HG03378 (cell line): ENCODE measurements around the gene VPS51.
A peak's percentile ranks its signal among the peaks of the same experiment; 100 is the strongest.

Experiments used
- ATAC-seq: cut with Tn5 transposase; IDR thresholded peaks from one replicate; pipeline ENCODE4 v1.9.1; 2021; ENCODE audit warnings: mild to moderate bottlenecking, moderate library complexity; ENCODE audit not compliant: unreplicated experiment

The VPS51 gene

DNA sequence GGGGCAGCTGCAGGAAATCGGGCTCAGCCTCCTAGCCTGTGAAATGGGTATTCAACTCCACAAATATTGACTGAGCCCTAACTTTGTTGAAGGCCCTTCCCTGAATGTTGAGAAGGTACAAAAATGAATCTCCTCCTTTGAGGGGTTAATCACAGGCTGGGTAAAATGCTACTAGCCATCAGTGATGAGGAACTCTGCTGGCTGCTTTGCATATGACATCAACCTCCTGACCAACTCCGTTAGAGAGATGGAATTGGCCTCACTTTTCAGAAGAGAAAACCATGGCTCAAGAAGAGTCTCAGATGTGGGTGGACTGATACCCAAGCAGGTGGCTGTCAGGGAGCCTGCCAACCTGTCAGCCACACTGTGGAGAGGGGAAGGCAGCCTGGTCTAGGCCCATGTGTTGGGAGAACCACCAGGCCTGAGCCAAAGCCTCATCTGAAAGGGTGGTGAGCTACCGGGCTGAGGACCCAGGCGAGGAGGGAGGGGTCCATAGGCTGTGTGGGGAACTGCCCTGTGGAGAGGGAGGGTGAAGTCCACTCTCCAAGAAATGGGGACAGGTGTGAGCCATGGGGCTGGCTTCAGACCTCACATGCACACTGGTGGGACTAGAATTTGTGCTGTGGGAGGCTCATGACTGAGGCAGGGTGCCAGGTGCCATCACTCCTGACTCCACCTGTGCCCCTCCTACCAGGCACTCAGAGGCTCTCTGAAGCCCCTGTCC, 23.9 kb upstream of the VPS51 start:
- no peak for ATAC-seq

GRCh38 chr11:65072631-65072966, 23.4 kb upstream of the VPS51 start:
- ATAC-seq = no peak

DNA sequence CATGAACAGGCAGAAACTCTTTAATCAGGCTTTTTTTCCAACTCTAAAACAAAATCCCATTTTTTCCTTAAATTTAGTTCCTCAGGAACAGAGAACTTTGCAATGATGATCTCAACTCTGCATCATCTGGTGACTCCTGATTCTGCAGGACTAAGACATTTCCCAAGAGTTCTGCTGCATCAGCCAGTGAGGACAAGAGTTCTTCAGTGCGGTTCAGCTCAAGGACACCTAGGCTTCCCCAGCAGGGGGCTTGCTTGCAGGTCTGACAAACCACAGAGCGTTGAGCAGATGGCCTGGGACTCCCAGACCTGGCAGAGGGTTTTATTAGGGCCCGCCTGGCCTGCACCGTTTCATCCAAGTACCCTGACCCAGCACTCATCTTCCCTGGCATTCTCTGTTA, 18.6 kb upstream of the VPS51 start:
- no peak for ATAC-seq

DNA sequence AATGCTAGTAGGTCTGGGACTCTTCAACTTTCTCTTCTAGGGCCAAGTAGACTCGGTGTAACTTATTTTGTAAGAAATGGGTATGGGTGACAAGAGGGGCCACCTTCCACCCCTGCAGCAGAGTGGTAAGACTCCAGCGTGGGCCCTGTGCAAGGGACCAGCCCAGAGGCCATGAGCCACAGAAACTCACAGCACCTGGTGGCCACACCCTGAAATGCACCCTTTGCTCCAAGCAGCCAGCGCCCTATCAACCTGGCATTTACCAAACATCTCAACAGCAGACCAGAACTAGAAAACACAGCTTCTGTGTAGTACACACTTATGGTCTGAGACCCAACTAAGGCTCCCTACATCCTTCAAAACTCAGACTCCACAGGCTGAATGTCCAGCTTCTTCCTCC, 17.9 kb upstream of the VPS51 start:
- no peak for ATAC-seq

GRCh38 chr11:65078786-65079342, 17.1 kb upstream of the VPS51 start:
- ATAC-seq = no peak

DNA sequence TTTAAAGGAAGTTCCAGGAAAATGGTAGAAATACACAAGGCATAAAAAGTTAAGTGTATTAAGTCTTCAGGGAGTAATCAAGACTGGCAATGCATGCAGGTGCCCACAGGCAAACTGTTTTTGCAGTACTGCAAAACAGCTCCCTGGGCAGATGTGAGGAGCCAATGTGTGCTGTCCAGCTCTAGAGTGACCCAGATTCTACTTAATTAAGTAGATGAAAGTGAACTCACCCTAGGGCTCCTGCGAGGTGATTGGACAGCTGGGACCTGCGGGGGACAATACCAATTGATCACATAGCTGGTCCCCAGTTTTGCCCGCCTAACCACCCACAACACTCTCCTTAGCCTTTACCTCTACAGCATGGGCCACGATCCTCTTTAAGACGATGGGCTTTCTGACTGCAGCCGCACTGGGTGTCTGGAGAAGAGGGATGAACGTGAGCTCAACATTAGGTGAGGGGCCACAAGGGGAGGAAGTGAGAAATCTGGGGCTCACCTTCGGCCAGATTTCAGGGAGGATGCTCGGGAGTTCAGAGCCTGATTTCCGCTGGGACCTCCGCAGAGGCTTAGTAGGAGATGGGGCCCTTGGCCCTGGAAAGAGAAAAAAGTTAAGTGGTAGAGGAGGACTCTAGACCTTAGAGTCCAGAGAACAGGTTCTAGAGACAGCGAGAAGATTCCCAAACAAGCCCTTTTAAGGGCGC, 12.7 kb upstream of the VPS51 start:
- ATAC-seq = peak; percentile 9

GRCh38 chr11:65083834-65084597, 12.0 kb upstream of the VPS51 start, which contains the start of the genes CDCA5 and ZFPL1:
Gene CDCA5, minus strand, starts transcription at chr11:65084040. Its CDS starts 62 bp downstream, at chr11:65083978.
Gene ZFPL1, plus strand, starts transcription at chr11:65084222. Its CDS starts 477 bp downstream, at chr11:65084699.
- peak; percentile 61 for ATAC-seq

- peak; percentile 2 for ATAC-seq
These were observed 11.2 kb upstream of the VPS51 start for GRCh38 chr11:65084598-65085375.

DNA sequence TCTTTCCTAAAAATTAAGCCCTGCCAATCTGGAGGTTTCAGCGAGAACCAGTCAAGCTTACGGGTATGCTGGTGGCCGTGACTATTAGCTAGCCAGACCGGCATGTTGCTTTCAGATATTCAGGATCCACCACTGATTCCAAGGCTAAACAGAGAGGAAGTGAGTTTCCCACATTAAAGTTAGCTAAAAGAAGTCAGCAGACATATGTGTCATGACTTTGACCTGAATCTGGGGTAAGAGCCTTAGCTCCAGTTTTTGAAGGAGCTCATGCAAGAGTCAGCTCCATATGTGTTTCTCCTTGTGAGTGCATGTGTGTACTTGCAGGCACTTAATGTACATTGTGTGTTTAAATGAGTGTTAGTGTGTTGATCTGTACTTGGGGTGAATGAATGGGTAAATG, 10.6 kb upstream of the VPS51 start:
- ATAC-seq = no peak

GRCh38 chr11:65086809-65087208, 9.2 kb upstream of the VPS51 start:
- no peak for ATAC-seq

DNA sequence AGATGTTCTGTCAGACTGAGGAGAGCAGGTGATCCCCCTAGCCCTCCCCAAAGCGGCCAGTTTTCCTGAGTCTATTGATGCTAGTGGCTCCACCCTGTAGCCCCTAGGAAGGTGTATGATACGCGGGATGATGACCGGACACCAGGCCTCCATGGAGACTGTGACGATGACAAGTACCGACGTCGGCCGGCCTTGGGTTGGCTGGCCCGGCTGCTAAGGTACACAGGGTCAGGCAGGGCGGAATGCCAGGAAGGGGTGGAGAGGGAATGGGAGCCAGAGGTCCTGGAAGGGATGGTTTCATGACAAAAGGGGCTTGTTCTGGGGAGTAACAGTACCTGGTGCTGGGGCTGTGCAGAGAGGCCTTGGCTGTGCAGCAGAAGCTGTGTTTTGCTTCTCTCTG, 8.8 kb upstream of the VPS51 start:
- ATAC-seq = no peak

DNA sequence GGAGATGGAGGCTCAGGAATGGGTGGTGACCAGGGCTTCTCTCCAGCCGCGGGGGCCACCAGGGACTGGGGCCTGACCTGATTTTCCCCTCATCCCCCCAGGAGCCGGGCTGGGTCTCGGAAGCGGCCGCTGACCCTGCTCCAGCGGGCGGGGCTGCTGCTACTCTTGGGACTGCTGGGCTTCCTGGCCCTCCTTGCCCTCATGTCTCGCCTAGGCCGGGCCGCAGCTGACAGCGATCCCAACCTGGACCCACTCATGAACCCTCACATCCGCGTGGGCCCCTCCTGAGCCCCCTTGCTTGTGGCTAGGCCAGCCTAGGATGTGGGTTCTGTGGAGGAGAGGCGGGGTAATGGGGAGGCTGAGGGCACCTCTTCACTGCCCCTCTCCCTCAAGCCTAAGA, 8.2 kb upstream of the VPS51 start:
- no peak for ATAC-seq

DNA sequence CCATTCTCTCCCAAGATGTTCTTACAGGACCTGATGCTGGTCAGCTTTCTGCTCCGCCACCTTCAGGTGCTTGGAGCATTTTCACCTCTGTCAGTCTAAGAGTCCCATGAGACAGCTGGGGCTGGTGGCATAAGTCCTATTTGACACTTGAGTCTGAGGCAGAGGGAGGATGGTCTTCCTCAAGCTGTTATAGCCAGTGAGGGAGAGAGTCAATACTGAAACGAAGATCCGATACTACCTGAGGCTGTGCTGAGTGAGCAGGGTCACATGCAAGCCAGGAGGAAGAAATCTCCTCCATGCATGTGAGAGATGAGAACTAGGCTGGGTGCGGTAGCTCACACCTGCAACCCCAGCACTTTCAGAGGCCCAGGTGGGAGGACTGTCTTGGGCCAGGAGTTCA, 6.4 kb upstream of the VPS51 start:
- no peak for ATAC-seq

- ATAC-seq = no peak
These were observed 5.4 kb upstream of the VPS51 start for GRCh38 chr11:65090628-65091027.

DNA sequence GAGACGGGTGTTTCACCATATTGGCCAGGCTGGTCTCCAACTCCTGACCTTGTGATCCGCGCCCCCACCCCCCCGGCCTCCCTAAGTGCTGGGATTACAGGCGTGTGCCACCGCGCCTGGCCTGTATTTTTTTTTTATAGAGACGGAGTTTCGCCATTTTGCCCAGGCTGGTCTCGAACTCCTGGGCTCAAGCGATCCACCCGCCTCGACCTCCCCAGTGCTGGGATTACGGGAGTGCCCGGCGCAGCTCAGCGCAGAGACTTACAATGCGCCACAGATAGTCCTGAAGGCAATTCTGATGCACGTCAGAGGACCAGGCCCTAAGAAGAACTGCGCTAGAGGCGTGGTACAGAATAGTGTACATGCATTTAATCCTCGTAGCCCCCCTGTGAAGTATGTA, 587 bp upstream of the VPS51 start:
- no peak for ATAC-seq

DNA sequence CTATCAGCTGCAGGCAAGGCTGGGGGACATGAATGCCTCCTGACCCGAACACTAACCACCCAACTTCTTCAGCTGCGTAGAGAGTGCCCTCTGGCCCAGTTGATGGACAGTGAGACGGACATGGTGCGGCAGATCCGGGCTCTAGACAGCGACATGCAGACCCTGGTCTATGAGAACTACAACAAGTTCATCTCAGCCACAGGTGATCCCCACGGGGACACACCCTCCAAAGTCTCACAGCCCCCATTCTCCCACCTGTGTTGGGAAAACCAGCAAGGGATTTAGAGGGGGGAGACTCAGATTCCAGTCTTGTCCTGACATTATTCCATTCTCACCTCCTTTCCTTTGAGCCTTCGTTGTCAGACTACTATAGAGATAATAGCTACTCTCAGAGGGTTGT, 912 bp downstream of the VPS51 start:
- ATAC-seq = no peak

GRCh38 chr11:65100674-65101350, 4.8 kb downstream of the VPS51 start:
- no peak for ATAC-seq

DNA sequence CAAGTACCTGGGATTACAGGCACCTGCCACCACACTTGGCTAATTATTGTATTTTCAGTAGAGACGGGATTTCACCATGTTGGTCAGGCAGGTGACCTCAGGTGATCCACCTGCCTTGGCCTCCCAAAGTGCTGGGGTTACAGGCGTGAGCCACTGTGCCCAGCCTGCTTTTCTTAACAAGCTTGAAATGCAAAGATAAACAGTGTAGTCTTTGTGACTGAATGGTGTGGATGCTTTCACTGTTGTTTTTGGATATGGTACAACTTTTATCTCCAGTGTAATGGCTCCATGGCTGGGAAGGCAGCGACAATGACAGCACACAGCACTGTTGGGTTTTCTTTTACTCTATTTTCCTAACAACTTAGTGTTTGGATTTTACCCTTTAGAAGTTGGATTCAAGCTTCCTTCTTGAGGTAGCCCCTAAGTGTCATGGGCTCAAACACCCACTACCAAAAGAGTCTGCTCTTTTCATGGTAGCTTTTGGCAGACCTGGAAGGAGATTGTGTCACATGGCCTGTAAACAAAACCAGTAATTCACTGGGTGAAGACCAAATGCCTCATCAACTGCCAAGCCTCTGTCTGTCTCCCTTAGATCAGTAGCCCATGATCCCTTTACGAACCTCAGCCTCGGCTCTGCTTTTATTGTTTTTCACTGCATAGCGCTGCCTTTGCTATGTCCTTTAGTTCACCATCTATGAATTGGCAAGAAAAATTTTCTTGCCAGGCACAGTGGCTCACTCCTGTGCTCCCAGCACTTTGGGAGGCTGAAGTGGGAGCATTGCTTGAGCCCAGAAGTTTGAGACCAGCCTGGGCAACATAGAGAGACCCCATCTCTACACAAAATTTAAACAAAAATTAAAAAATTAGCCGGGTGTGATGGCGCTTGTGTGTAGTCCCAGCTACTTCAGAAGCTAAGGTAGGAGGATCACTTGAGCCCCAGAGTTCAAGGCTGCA, 6.4 kb downstream of the VPS51 start:
- no peak for ATAC-seq

DNA sequence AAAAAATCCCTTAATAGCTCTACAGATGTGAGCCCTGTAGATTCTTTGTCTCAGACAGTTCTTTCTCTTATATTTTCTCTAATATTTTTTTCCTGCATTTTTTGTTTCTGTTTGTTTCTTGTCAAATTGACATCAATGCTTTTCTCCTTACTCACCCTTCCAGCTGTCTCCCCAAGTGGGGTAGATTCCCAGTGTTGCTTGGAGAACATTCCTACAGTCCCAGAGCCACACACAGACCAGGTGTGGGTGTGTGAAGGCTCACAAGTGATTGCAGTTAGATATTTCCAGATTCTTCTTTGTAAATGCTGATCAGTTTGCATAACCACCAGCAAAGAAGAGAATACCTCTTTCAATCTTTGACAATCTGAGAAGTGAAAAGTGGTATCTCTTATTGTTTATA, 7.5 kb downstream of the VPS51 start:
- ATAC-seq = no peak
